ENCODE data around the gene ATXN1.
A peak's percentile ranks its signal among the peaks of the same experiment; 100 is the strongest.
"Not testable (repeated sequence)": the region's sequence is repeated elsewhere in the genome, so short reads cannot be mapped to it uniquely, and the experiment has no call there.

The ATXN1 gene

DNA sequence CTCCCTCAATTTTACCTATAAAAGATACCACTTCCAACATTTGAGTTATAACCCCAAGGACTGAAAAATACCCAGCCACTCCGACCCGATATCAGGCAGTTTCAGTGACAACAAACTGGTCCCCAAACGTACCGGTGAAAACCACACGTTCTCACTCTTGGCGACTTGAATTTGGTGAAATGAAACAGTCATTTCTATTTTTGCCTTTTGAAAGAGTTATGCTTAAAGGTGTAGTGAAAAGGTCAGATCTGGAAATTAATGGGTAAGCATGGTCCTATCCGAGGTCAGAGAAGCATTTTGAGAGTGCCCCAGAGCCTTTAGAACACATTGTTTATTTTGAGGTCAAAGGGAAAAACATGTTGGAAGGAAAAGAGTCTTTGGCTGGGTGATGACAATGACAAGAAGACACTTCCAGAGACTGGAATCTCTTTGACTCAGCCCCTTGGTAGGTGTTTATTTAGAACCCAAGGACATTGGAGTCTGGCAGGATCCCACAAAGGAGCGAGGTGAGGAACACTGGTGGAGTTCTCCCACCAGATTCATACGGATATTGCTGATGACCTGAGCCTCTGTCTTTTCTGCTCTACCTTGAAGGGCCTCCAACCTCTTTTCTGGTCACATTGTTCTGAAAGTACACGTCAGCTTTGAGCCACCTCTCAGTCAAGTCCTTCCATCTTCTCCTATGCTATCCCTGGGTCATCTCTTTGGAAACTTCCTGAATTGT is 287.9 kb downstream of the ATXN1 start:
- no peak for DNase-seq
- peak; percentile 19 for ATAC-seq

DNA sequence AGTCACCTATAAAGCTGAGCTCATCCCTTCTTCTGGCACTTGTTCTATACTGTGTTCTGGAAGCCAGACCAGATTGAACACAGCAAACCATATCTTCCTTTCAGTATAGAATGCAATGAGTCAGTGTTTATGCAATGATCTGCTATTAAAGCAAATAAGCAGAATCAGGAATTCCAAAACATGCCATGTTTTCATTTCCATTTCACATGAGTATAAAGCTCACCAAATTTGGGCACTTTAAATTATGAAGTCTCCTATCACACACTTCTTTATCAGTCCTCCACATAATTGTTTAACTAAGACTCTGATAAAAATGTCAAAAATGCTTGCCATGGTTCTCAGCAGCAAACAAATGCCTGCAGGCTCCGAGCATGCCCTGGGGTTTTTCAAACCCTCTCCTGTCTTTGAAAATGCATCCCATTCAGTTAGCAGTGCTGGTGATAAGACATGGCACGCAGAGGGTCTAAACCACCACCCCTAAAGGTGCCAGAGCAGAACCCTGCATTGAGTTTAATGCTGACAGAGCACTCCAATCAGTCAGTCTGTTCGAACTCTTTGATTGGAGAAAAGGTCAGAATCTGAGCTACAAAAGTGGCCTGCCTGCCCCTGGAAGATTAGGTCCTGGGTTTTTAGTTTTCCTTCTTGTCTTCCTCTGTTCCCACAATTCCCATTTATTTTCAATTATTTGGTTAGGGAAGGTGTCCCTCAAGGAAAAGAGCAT is 288.8 kb downstream of the ATXN1 start:
- ATAC-seq: no peak

DNA sequence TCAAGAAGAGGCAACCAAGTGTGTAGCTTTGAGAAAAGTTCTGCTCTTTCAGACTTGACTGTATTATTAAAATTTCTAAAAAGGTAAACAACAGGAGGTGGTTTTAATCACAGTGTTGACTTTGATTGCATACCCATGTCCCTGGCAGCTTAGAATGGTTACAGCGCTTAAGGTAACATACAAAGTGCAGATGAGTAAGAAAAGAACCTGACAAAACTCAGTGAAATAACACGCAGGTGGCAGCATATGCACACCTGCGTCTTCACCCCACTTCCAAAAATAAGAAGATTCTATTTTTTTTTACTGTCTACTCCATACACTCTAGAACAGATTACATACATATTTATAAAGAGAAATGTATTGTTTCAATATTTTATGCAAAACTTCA is 289.4 kb downstream of the ATXN1 start:
- DNase-seq: no peak

More for the DNA sequence above, 288.8 kb downstream of the ATXN1 start:
- DNase-seq: no peak

DNA sequence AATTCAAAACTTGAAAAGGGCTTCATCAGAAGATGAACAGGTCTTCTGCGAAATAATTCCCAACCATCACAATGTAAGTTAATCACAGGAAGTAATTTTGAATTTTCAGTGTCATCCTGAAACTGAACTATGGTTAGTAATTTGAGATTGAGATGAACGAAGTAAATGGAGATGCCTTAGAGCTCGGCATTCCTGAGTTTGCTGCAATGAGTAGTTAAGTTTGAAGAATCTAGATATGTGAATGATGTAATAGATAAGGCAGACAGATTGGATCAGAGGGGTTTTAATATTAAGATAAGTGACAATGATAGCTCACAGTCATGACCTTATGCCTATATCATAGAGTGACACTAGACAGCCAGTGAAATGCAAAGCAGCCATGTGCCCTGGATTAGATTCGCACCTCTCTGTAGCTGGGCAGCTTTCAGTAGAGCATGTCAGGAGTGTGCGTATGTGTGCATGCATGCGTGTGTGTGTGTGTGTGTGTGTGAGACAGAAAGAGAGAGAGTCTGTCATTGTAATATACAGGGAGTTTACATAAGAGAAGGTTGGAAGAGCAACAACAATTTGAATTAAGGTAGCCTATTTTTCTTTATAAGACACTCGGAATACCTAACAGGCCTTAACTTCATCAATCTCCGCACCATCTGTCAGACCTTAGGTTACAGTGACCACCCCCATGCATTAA is 289.9 kb downstream of the ATXN1 start:
- peak; percentile 42 for ATAC-seq

More for the DNA sequence above, 289.4 kb downstream of the ATXN1 start:
- no peak for ATAC-seq

DNA sequence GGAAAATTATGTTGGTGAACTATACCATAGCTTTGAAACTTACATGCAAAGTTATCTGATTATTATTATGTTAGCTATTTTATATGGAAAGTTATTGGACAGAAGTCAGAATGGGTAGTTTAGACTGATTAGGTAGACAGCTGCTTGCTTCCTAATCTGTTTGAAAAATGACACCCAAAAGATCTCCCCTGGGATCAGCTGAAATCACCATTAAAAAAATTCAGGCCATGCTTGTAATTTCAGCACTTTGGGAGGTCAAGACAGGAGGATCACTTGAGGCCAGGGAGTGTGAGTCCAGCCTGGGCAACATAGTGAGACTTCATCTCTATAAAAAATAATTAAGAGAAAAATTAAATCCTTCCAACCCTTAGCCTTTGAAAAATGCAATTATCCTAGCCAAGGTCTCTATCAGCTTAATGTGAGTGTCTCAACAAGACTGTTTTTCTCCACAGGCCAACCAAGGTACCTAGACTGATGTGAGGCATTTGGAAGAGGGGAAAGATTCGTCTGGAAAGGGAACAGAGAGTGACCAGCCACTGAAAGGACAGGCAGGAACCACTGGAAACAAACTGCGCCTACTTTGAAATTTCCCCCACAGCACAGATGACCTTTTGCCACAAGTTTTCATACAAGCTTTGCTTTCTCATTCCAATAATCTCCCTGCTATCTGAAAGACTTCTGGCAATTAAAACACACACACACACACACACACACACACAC is 290.6 kb downstream of the ATXN1 start:
- ATAC-seq: no peak
- no peak for DNase-seq

More for the DNA sequence above, 289.9 kb downstream of the ATXN1 start:
- no peak for DNase-seq

DNA sequence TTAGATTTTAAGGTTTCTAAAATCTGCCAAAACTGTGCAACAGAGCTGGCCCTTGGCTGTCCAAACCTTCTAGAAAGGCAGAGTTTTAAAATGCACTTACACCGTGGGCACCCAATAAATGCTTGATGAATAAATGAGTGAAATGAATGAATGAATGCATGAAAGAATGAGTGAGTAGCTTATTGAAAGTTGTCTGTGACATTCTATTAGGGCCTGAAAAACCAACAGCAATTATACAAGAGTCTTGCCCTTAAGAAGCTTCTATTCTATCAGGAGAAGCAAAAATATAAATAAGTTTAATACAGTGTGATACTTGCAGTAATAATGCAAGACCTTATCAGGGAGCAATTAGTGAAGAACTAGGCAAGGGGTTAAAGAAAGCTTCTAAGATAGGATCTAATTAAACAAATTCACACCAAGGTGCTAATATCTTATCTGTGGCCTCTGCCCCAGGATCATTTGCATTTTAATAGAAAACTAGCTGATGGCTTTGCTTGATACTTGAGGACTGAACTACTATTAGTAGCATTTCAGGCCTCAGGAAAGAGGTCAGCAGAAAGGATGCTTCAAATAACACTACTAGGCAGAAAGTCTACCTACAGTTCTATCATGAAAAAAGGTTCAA is 292.2 kb downstream of the ATXN1 start:
- ATAC-seq (no peak), DNase-seq (no peak)

DNA sequence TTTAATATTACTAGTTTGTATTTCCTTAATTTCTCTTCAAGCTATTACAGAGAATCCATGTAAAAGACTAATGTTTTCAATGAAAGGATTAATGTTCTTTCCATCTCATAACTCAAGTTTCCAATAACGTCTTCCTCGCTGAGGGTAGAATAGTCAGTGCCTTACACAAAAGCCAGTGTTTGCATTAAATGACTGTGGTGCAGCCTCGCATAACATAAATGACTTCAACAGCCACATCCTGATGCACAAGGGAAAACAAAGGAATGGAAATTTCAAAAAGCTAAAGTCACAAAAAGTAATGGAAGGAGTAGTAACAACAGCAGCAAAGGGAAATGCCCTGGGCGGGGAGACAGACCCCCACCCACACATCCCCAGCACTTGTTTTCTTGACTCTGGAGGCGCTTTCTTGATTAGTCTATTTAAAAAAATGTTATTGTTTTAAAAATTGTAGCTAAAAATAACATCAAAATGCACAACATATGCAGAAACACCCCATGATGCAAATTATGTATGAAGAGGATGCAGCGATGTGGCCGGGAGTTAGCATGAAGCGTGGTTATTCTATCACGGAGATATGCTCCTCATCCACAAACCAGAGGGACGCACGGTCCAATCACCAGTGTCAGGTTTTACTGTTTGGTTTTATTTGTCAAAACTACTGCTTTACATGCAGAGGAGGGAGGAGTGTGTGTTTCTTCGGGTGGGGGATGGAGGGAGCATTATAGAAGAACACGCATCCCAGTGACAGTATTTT is 294.3 kb downstream of the ATXN1 start:
- ATAC-seq (no peak), DNase-seq (no peak)

DNA sequence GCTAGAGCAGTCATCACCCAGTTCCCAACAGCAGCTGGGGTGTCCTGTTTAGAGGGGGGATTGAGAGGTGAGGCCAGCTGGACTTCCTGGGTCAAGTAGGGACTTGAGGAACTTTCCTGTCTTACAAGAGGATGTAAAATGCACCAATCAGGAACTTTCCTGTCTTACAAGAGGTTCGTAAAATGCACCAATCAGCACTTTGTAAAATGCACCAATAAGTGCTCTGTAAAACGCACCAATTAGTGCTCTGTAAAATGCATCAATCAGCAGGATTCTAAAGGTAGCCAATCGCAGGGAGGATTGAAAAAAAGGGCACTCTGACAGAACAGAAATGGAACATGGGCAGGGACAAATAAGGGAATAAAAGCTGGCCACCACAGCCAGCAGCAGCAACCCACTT is 297.2 kb downstream of the ATXN1 start:
- no peak for DNase-seq
- no peak for ATAC-seq

DNA sequence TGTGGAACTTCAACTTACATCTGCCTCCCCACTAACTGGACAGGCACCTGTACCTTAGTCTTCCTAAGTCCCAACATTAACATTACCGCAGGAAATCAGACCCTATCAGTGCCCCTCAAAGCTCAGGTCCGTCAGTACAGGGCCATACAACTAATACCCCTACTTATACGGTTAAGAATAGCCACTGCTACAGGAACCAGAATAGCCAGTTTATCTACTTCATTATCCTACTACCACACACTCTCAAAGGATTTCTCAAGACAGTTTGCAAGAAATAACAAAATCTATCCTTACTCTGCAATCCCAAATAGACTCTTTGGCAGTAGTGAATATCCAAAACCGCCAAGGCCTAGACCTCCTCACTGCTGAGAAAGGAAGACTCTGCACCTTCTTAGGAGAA is 298.0 kb downstream of the ATXN1 start:
- ATAC-seq, DNase-seq: not testable (repeated sequence)

DNA sequence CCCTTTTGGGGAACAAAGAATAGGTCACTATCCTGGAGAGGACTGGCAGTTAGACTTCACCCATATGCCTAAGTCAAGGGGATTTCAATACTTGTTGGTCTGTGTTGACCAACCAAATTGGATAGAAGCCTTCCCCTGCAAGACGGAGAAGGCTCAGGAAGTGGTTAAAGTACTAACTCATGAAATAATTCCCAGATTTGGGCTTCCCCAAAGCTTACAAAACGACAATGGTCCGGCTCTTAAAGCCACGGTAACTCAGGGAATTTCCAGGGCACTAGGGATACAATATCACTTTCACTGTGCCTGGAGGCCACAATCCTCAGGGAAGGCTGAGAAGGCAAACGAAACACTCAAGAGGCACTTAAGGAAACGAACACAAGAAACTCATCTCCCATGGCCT is 299.8 kb downstream of the ATXN1 start:
- ATAC-seq: no peak
- no peak for DNase-seq

DNA sequence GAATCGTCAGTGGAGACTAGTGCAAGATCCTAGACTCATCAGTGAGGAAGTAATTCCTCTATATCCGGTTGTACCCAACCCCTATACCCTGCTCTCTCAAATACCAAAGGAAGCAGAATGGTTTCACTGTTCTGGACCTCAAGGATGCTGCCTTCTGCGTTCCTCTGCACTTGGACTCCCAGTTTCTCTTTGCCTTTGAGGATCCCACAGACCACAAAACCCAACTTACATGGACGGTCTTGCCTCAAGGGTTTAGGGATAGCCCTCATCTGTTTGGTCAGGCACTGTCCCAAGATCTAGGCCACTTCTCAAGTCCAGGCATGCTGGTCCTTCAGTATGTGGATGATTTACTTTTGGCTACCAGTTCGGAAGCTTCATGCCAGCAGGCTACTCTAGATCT is 301.8 kb downstream of the ATXN1 start:
- not testable (repeated sequence) for DNase-seq, ATAC-seq

DNA sequence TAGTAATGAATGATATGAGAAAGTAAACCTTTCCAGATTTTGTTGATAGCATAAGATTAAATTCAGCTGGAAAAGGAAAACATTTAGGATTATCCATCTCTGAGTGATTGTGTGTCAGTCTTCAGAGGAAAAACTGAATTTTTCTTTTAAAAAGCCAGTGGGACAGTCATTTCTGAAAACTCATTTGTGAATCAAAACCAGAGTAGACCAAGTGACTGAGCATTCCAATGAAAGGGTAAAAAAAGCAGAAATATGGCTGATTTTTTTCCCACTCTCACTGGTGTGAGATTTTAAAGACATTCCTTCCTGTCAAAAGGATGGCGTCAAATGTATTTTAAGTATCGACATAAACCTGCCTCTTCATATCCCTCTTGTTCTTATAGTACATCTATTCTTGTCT is 308.9 kb downstream of the ATXN1 start:
- no peak for ATAC-seq

DNA sequence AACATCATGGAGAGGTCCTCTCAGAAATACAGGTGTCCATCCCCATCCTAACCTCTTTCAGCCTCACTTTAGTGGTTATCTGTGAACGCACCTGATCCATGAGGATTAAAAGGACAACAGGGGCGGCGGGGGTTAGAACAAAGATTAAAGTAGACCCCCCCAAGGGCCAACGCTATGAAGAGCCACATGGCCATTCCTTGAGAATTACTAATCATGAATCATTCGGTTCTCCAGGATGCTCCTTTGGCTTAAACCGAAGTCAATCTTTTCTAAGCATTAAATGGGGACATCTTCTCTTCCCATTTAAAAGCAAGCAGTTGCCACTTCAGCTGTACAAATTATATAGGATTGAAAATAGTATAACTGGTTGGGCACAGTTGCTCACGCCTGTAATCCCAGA is 310.4 kb downstream of the ATXN1 start:
- ATAC-seq: no peak
- no peak for DNase-seq

More for the DNA sequence above, 308.9 kb downstream of the ATXN1 start:
- DNase-seq: no peak

DNA sequence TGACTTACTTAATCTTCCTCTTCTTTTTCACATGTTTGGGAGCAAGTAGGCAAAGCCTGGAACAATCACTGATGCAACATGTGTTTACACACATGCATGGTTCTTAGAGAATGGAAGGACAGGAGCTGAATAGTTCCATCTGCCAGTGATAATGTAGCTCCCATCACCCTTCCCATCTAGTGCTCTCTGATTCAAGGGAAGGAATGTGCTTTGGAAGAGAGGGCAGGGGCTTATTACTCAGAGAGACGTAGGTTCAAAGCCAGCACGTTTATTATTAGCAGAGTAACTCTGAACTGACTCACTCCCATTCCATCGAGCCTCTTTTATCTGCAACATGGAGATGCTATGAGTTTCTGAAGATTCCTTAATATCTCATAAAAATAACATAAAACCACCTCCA is 311.0 kb downstream of the ATXN1 start:
- ATAC-seq (no peak), DNase-seq (no peak)

DNA sequence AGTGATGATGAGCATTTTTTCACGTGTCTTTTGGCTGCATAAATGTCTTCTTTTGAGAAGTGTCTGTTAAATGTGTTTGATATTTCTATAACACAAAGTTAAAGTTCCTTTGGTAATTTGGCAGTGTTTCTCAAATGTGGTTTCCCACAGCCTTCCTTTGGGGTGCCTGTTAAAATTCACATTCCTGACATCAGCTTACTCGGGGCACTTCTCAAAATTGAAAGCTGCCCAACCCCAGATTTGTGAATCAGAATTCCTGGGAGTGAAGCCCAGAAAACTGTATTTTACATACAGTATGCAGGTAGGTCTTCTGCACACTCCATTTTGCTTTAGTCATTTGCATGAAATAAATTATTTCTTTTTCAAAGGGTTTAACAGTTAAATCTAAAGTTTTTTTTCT is 315.0 kb downstream of the ATXN1 start:
- no peak for ATAC-seq
- DNase-seq: no peak

DNA sequence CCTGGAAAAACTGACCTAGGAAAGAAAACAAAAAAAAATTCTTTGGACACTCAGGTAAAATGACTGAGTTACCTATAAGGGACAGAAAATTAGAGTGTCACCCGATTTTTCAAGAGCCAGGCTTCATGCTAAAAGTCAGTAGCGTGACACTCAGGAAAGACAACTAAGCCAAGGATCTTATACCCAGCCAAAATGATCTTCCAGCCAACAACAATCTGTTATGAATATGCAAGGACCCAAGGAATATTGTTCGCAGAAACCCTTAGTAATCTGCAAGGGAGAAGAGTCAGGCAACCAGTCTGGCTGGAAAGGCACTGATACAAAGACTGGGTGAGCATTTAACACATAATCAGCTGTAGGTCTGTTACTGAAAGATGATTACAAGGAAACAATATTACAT is 319.2 kb downstream of the ATXN1 start:
- no peak for ATAC-seq
- no peak for DNase-seq

DNA sequence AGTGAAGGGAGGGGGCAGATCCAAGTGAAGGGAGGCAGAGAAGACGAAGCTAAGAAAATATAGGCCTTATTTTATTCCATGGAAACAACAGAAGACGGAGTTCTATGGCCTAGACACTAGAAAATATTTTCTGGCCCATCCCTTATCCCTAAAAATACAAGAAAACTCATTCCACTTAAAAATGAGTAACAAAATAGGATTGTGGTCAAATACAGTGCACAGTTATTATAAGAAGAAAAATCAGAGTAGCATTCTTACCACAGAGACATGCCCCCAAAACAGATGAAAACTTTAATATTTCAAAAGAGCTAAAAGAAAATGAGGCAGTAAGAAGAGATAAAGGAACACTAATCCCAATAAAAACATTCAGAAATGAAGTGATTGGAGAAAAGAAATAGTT is 320.0 kb downstream of the ATXN1 start:
- ATAC-seq: no peak
- DNase-seq: no peak

DNA sequence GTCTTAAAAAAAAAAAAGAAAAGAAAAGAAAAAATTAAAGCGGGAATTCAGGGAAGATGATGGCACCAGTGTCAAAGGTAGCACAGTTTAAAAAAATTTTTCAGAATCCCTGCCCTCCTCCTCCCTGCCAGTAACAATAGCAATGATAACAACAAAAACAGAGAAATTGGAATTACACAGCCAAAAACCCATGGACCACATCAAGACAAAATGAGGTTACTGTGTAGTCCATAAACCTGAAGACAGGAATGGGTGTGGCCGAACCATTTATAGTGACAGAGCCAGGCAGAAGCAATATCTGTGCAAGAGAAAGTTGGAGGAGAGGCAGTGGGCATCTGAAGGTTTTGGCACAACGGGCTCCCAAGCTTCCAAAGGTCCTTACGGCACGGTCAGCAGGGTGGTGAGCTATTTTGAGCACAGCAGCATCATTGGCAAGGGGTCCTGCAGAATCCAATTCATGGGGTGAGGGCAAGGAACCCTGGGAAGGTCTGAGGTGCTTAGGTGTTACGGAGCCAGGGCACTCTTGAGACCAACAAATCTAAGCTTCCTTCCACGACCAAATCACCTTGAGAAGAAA is 320.5 kb downstream of the ATXN1 start:
- ATAC-seq (peak; percentile 29), DNase-seq (no peak)

DNA sequence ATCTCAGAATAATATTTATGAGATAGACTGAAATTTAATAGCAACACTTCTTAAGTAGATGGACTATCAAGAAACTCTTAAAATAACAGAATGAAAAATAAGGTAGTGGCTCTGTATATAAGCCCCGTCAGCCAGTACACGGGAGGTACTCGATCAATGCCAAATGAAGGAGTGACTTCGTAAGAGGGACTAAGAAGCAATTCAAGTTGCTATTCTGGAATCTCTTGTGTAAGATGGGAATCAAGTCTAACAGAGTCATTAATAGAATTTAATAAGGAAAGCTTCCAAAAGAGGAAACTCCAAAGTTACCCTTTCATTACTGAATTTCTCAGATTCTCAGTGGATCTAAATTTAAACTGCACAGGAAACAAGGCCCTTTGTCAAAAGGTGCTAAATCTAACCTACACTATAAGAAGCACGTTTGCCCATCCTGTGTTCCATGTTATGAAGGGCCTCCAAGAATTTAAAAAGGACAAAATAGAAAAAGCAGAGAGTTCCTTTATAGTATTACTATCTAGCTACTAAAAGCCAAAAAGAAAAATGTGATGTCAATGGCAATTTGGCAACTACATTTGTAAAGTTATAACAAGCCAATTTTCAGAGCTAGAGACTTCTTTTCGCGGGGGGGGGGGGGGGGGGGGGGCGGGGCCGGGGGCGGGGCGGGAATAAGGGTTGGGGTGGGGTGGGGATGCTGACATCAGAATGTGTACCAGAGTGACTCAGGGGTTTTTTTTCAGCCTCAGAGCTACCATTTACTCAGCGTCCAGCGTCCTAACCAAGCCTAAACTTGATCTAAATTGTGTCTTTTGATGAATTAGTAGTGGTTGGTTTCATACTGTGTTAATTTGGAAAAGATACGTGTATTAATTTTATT is 322.3 kb downstream of the ATXN1 start:
- DNase-seq (no peak), ATAC-seq (no peak)

DNA sequence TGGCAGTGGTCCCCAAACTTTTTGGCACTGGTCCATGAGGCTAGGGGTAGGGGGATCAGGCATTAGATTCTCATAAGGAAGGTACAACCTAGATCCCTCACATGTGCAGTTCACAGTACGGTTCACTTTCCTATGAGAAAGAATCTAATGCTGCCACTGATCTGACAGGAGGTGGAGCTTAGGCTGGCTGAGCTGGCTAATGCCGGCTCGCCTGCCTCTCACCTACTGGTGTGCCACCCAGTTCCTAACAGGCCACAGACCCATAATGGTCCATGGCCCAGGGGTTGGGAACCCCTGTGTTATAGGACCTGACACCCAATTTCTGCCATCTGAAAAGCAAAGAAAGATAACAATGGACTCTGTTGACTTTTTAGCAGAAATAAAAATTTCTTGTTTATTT is 323.3 kb downstream of the ATXN1 start:
- ATAC-seq: peak; percentile 20
- no peak for DNase-seq
